H1 (cell line): ENCODE measurements around the gene ZSCAN16. TPM values are rescaled to one million over a fixed set of nuclear protein-coding genes. Genes with fewer than 3 reads are reported as not detected.

Experiments
- CTCF ChIA-PET: fragments of 300-600 bp; sonication (Branson Sonifier 250); formaldehyde crosslinking; loops from one replicate; lab custom pipeline; 2021; ENCODE audit not compliant: partially characterized antibody; lab: Charles Lee
- POLR2A ChIA-PET: fragments of 300-600 bp; sonication (Branson Sonifier 250); formaldehyde crosslinking; loops from one replicate; lab custom pipeline; 2021; ENCODE audit warnings: inconsistent platforms; ENCODE audit not compliant: partially characterized antibody; lab: Charles Lee
- DNase-seq, 2 experiments: peaks; one replicate each; pipeline versions ENCODE4 v3.0.0 to v3.0.0-alpha.2; 2010 to 2022; ENCODE audit warnings: low spot score in 2 of 2, low read depth in 1 of 2, mixed read lengths in 1 of 2
- FAIRE-seq: peaks from 2 replicates; lab custom pipeline; 2011; peaks lifted over from hg19 to GRCh38; lab: Jason Lieb, UNC
- H2AFZ ChIP-seq: 2 replicates; pipeline ENCODE4 v1.8.1; 2012; ENCODE audit warnings: low read length, inconsistent platforms
- H2AK5ac ChIP-seq: 2 replicates; pipeline ENCODE4 v1.6.1; 2013; ENCODE audit warnings: low read depth, low read length
- H2BK120ac ChIP-seq: replicated peaks from 2 replicates; pipeline ENCODE3; 2013; ENCODE audit warnings: low read depth, low read length, inconsistent platforms
- H2BK12ac ChIP-seq: 2 replicates; pipeline ENCODE4 v1.6.1; 2013; ENCODE audit warnings: low read depth, low read length
- H2BK15ac ChIP-seq: 2 replicates; pipeline ENCODE4 v1.6.1; 2013; ENCODE audit warnings: low read length
- H2BK20ac ChIP-seq: 2 replicates; pipeline ENCODE4 v1.6.1; 2013; ENCODE audit warnings: low read length
- H2BK5ac ChIP-seq: 2 replicates; pipeline ENCODE4 v1.6.1; 2013; ENCODE audit warnings: low read depth, low read length
- H3K14ac ChIP-seq: 2 replicates; pipeline ENCODE4 v1.6.1; 2013; ENCODE audit warnings: inconsistent platforms; ENCODE audit not compliant: insufficient read length
- H3K18ac ChIP-seq: 2 replicates; pipeline ENCODE4 v1.6.1; 2013; ENCODE audit warnings: low read length; ENCODE audit errors: extremely low read depth
- H3K23ac ChIP-seq: 2 replicates; pipeline ENCODE4 v1.6.1; 2013; ENCODE audit warnings: inconsistent platforms; ENCODE audit not compliant: insufficient read length
- H3K23me2 ChIP-seq: 2 replicates; pipeline ENCODE4 v1.6.1; 2013; ENCODE audit warnings: low read depth, low read length
- H3K27ac ChIP-seq: 2 replicates; pipeline ENCODE4 v1.6.1; 2011; ENCODE audit warnings: low read depth, low read length, inconsistent platforms
- H3K27me3 ChIP-seq, 4 experiments: replicated peaks in 1 of 4; 1 replicate in 1 of 4; 2 replicates in 3 of 4; pipeline versions ENCODE4 v1.6.1 to v1.8.1; 2011 to 2013; ENCODE audit warnings: low read length in 3 of 4, mild to moderate bottlenecking in 3 of 4, inconsistent platforms in 2 of 4, mixed read lengths in 2 of 4, moderate library complexity in 1 of 4; ENCODE audit not compliant: control insufficient read depth in 3 of 4, insufficient read depth in 3 of 4; ENCODE audit errors: extremely low read depth in 1 of 4
- H3K36me3 ChIP-seq, 4 experiments: 2 replicates each; pipeline versions ENCODE4 v1.6.1 to v1.8.1; 2011 to 2013; ENCODE audit warnings: mild to moderate bottlenecking in 4 of 4, low read length in 3 of 4, moderate library complexity in 2 of 4, control low read depth in 1 of 4, inconsistent platforms in 1 of 4; ENCODE audit not compliant: insufficient read depth in 4 of 4, control insufficient read depth in 2 of 4
- H3K4ac ChIP-seq: replicated peaks from 2 replicates; pipeline ENCODE3; 2013; ENCODE audit warnings: low read length, low read depth, mixed read lengths, inconsistent platforms; ENCODE audit not compliant: insufficient read length
- H3K4me1 ChIP-seq, 4 experiments: replicated peaks in 1 of 4; 1 replicate in 1 of 4; 2 replicates in 3 of 4; pipeline versions ENCODE4 v1.6.1 to v1.8.1; 2011 to 2013; ENCODE audit warnings: low read length in 3 of 4, inconsistent platforms in 2 of 4, mixed read lengths in 1 of 4; ENCODE audit not compliant: insufficient read depth in 4 of 4, control insufficient read depth in 3 of 4
- H3K4me2 ChIP-seq, 2 experiments: 2 replicates each; pipeline versions ENCODE4 v1.6.1 to v1.8.1; 2011 to 2013; ENCODE audit warnings: low read depth in 2 of 2, low read length in 2 of 2, control low read depth in 1 of 2, inconsistent platforms in 1 of 2, mild to moderate bottlenecking in 1 of 2; ENCODE audit not compliant: insufficient read depth in 1 of 2
- H3K4me3 ChIP-seq, 4 experiments: fragments of 200-600, 300-600 bp in 1 of 4; sonication (generic), shearing (Covaris generic), sonication (Bioruptor Twin) in 1 of 4; 2 replicates each; pipeline versions ENCODE4 v1.5.1 to v1.8.1; 2011 to 2016; ENCODE audit warnings: low read length in 4 of 4, low read depth in 3 of 4, control low read depth in 2 of 4, inconsistent platforms in 2 of 4, mild to moderate bottlenecking in 2 of 4, mixed read lengths in 1 of 4, moderate library complexity in 1 of 4; ENCODE audit not compliant: insufficient read depth in 2 of 4; ENCODE audit errors: extremely low read depth in 1 of 4
- H3K56ac ChIP-seq: replicated peaks from 2 replicates; pipeline ENCODE3; 2013; ENCODE audit warnings: low read depth, mild to moderate bottlenecking, mixed read lengths, low read length, inconsistent platforms; ENCODE audit not compliant: insufficient read length
- H3K79me1 ChIP-seq: 2 replicates; pipeline ENCODE4 v1.6.1; 2013; ENCODE audit warnings: low read depth, low read length, control low read depth
- H3K79me2 ChIP-seq, 2 experiments: 2 replicates each; pipeline versions ENCODE4 v1.6.1 to v1.8.1; 2012 to 2013; ENCODE audit warnings: low read length in 2 of 2, mild to moderate bottlenecking in 2 of 2, inconsistent platforms in 1 of 2; ENCODE audit not compliant: insufficient read depth in 2 of 2, control insufficient read depth in 1 of 2
- H3K9ac ChIP-seq, 4 experiments: replicated peaks in 1 of 4; 1 replicate in 1 of 4; 2 replicates in 3 of 4; pipeline versions ENCODE4 v1.6.1 to v1.8.1; 2011 to 2013; ENCODE audit warnings: low read depth in 3 of 4, low read length in 3 of 4, control low read depth in 2 of 4, mild to moderate bottlenecking in 2 of 4, moderate library complexity in 2 of 4, inconsistent platforms in 1 of 4; ENCODE audit errors: extremely low read depth in 1 of 4
- H3K9me3 ChIP-seq, 2 experiments: 2 replicates each; pipeline versions ENCODE4 v1.6.1 to v1.8.1; 2012 to 2013; ENCODE audit warnings: mild to moderate bottlenecking in 2 of 2, moderate library complexity in 2 of 2, control low read depth in 1 of 2, inconsistent platforms in 1 of 2, low read depth in 1 of 2, low read length in 1 of 2, mixed read lengths in 1 of 2; ENCODE audit not compliant: insufficient read depth in 2 of 2
- H4K20me1 ChIP-seq, 2 experiments: replicated peaks in 1 of 2; 2 replicates each; pipeline versions ENCODE3 to v1.8.1; 2011 to 2013; ENCODE audit warnings: inconsistent platforms in 2 of 2, low read length in 2 of 2, mild to moderate bottlenecking in 1 of 2; ENCODE audit not compliant: insufficient read depth in 2 of 2, control insufficient read depth in 1 of 2
- H4K5ac ChIP-seq: 2 replicates; pipeline ENCODE4 v1.6.1; 2013; ENCODE audit warnings: low read length, low read depth, mixed read lengths, inconsistent platforms; ENCODE audit not compliant: insufficient read length
- H4K8ac ChIP-seq: 2 replicates; pipeline ENCODE4 v1.8.0; 2013; ENCODE audit warnings: mild to moderate bottlenecking, moderate library complexity, low read length, inconsistent platforms; ENCODE audit not compliant: insufficient read depth; ENCODE audit errors: extremely low read depth
- H4K91ac ChIP-seq: replicated peaks from 2 replicates; pipeline ENCODE3; 2013; ENCODE audit warnings: low read length, mixed read lengths, inconsistent platforms; ENCODE audit not compliant: insufficient read length
- CHD2 ChIP-seq: IDR thresholded peaks from 2 replicates; pipeline ENCODE4 v1.6.1; 2012; ENCODE audit warnings: low read length, improper control_type of control experiment
- HDAC2 ChIP-seq, 2 experiments: fragments of 300-600 bp in 1 of 2; sonication (generic) in 1 of 2; IDR thresholded peaks; 2 replicates each; pipeline ENCODE4 v1.6.1; 2011 to 2012; ENCODE audit warnings: low read depth in 2 of 2, low read length in 2 of 2, mild to moderate bottlenecking in 2 of 2, moderate library complexity in 2 of 2, borderline replicate concordance in 1 of 2, inconsistent platforms in 1 of 2
- JUN ChIP-seq: IDR thresholded peaks from 2 replicates; pipeline ENCODE4 v1.6.1; 2011; ENCODE audit warnings: low read depth, mild to moderate bottlenecking, improper control_type of control experiment, low read length
- SUZ12 ChIP-seq: fragments of 200-600 bp; sonication (generic); IDR thresholded peaks from 2 replicates; pipeline ENCODE4 v1.6.1; 2012; ENCODE audit warnings: mild to moderate bottlenecking, inconsistent platforms, low read length, moderate library complexity, mixed read lengths
- polyA plus RNA-seq, 7 experiments: library from polyadenylated mRNA; depleted of rRNA in 3 of 7; stranded (reverse) in 5 of 7; unstranded in 2 of 7; fragments of >200 nt in 5 of 7; fragments of 200-250 nt in 2 of 7; gene quantifications; 1 replicate in 5 of 7; 2 replicates in 1 of 7; 4 replicates in 1 of 7; pipeline versions ENCODE4 v1.2.1 to v1.2.3, GENCODE V29; 2011 to 2013; ENCODE audit warnings: missing spikeins in 2 of 7, mixed read lengths in 2 of 7
- total RNA-seq: library from RNA; stranded (reverse); fragmentation: NEBNext Ultra II Directional; extraction: Animal tissue kit (Norgen Biotek cat#: 25700); gene quantifications from 2 replicates; pipeline ENCODE4 v1.2.1, GENCODE V29; 2021

ZSCAN16 gene
- total and polyA plus RNA-seq, 2 of the 8 experiments (the other 6 are each of a cell fraction or from before 2014, with no cell fraction given): 3.6 to 9.4 TPM

- CTCF ChIA-PET: interaction anchor here (0.8 kb wide), 1 partner anchor 10 kb away, joined by 3 read pairs; no protein-coding TSS in a partner anchor
- H3K36me3 ChIP-seq: no peaks in the 10 kb centered on the region
These were observed 46.4 kb upstream of the ZSCAN16 start for GRCh38 chr6:28078050-28078449.

More at GRCh38 chr6:28078050-28078449, 46.4 kb upstream of the ZSCAN16 start:
- H2BK15ac ChIP-seq: no peak overlapping the region
- no peak overlapping the region for H3K4me2 ChIP-seq
- no peak overlapping the region for H3K27ac ChIP-seq
- POLR2A ChIA-PET: interaction anchor here (1.0 to 1.7 kb wide), 4 partner anchors 11 to 187 kb away, joined by 3 read pairs; a partner anchor contains a TSS
- TF ChIP-seq HDAC2 (IDR thresholded peaks at IDR 0.05; ENCODE audit: borderline replicate concordance in 1 of 2, low read depth in 2 of 2, low read length in 2 of 2): no peak
- no peak for TF ChIP-seq SUZ12
- no peak for TF ChIP-seq CHD2
- no peak for TF ChIP-seq JUN
- FAIRE-seq (no peak), DNase-seq (no peak)
- H3K4me1 ChIP-seq: no peaks in the 10 kb centered on the region; a peak in 1 of 7 replicates
- no peak overlapping the region for H3K4ac ChIP-seq
- no peak overlapping the region for H2AK5ac ChIP-seq
- H3K27me3 ChIP-seq: no peaks in the 10 kb centered on the region
- H3K18ac ChIP-seq: no peak overlapping the region
- H4K5ac ChIP-seq: no peak overlapping the region
- H3K23me2 ChIP-seq: no peaks in the 10 kb centered on the region; the same call in 1 of the 2 replicates
- H4K20me1 ChIP-seq: no peaks in the 10 kb centered on the region
- H2AFZ ChIP-seq: no peak overlapping the region
- no peak overlapping the region for H4K8ac ChIP-seq
- no peak overlapping the region for H2BK5ac ChIP-seq
- H4K91ac ChIP-seq: no peak overlapping the region
- H3K79me2 ChIP-seq: peaks cover 0 to 19% of the 10 kb centered on the region in 2 experiments; a peak in 2 of 4 replicates
- H3K4me3 ChIP-seq: no peak overlapping the region
- no peak overlapping the region for H2BK120ac ChIP-seq
- H3K14ac ChIP-seq: no peak overlapping the region
- H3K79me1 ChIP-seq: no peaks in the 10 kb centered on the region
- H3K9ac ChIP-seq: no peak overlapping the region
- H2BK20ac ChIP-seq: no peak overlapping the region
- H3K56ac ChIP-seq: no peak overlapping the region
- H2BK12ac ChIP-seq: no peak overlapping the region
- H3K9me3 ChIP-seq: no peaks in the 10 kb centered on the region
- no peak overlapping the region for H3K23ac ChIP-seq
